HAP-1 (cell line): ENCODE measurements around the gene MTHFD1L.

Experiments used
- DNase-seq, 2 experiments: peaks; one replicate each; pipeline ENCODE4 v3.0.0-alpha.2; 2016 to 2020; ENCODE audit warnings: low spot score in 2 of 2
- H3K27me3 ChIP-seq: fragments of 250-450 bp; sonication (Bioruptor Pico); 2 replicates; pipeline ENCODE4 v1.5.1; 2020; ENCODE audit warnings: low read depth, mild to moderate bottlenecking, moderate library complexity
- H3K36me3 ChIP-seq: fragments of 250-450 bp; sonication (Bioruptor Pico); replicated peaks from 2 replicates; pipeline ENCODE4 v1.5.1; 2020; ENCODE audit warnings: mild to moderate bottlenecking
- H3K4me1 ChIP-seq: fragments of 250-450 bp; sonication (Bioruptor Pico); 2 replicates; pipeline ENCODE4 v1.5.1; 2020; ENCODE audit warnings: mild to moderate bottlenecking
- H3K4me3 ChIP-seq: fragments of 250-450 bp; sonication (Bioruptor Pico); 2 replicates; pipeline ENCODE4 v1.5.1; 2020; ENCODE audit warnings: mild to moderate bottlenecking, moderate library complexity
- H3K9me3 ChIP-seq: fragments of 250-450 bp; sonication (Bioruptor Pico); 2 replicates; pipeline ENCODE4 v1.5.1; 2020; ENCODE audit warnings: mild to moderate bottlenecking, moderate library complexity
- in situ Hi-C: fragments of 300-500 bp; cut with MboI; formaldehyde crosslinking; loops from 3 replicates; pipeline ENCODE4 v1.14.3; 2020; ENCODE audit warnings: low sequenced_read_pairs, inconsistent platforms, mixed read lengths

The MTHFD1L gene

DNA sequence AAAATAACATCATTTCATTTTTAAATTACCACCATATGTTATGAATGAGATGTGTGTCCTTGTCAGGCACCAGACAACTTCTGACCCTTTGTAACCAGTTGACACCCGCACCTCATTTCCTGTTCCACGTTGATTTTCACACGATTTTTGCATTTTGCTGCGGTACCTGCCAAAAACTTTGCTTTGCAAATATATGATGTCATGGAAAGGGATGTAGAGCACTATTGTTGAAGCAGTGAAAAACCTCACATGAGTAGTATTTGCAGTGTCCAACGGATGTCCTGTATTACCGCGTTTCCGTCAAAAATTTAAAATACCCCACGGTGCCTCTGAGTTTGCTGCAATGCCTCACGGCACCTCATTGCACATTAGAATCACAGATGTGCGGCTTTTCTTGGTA lies 115.6 kb downstream of the MTHFD1L start:
- in situ Hi-C loops, result no loop called here
- DNase-seq, result no peak
- no peaks in the 10 kb centered on the region for H3K27me3 ChIP-seq
- no peaks in the 10 kb centered on the region for H3K9me3 ChIP-seq
- H3K4me3 ChIP-seq, result no peak overlapping the region
- H3K4me1 ChIP-seq, result no peaks in the 10 kb centered on the region
- H3K36me3 ChIP-seq, result peaks cover 11% of the 10 kb centered on the region

DNA sequence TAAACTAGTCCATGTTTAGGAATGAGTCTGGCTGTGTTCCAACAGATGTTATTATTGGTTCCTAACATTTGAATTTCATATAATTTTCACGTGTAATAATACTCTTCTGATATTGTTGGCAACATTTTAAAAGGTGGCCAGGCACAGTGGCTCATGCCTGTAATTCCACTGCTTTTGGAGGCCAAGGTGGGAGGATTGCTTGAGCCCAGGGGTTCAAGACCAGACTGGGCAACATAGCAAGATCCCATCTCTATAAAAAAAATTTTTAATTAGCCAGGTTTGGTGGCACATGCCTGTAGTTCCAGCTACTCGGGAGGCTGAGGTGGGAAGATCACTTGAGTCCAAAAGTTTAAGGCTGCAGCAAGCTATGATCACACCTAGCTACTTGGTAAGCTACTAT lies 116.2 kb downstream of the MTHFD1L start:
- H3K4me3 ChIP-seq, result no peak overlapping the region
- H3K36me3 ChIP-seq, result peaks cover 8% of the 10 kb centered on the region
- in situ Hi-C loops, result no loop called here
- DNase-seq, result no peak
- H3K27me3 ChIP-seq, result no peaks in the 10 kb centered on the region
- no peaks in the 10 kb centered on the region for H3K9me3 ChIP-seq
- H3K4me1 ChIP-seq, result no peaks in the 10 kb centered on the region

DNA sequence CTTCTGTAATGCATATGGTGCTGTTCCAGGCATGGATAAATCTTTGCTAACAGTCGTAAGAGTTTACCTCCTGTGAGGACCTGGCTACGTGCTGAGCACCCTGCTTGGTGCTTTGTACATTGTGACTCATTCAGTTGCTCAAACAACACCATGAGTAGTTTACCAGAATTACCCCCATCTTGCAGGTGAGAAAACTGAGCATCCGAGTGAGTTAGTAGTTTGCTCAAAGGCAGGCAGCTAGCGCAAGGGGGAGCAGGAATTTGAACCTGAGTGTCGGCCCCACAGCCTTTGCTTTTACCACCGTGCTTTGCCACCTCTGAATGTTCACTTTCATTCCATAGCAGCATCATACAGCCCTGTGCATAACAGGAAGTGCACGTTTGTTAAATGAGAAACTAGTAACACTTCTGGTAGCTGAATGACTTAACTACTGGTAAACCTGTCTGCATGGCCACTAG lies 121.9 kb downstream of the MTHFD1L start:
- Histone ChIP-seq H3K4me3 (no peak overlapping the region), H3K27me3 (no peaks in the 10 kb centered on the region), H3K4me1 (no peaks in the 10 kb centered on the region), H3K9me3 (no peaks in the 10 kb centered on the region), H3K36me3 (peaks cover 10% of the 10 kb centered on the region)
- in situ Hi-C loops, result no loop called here
- no peak for DNase-seq

DNA sequence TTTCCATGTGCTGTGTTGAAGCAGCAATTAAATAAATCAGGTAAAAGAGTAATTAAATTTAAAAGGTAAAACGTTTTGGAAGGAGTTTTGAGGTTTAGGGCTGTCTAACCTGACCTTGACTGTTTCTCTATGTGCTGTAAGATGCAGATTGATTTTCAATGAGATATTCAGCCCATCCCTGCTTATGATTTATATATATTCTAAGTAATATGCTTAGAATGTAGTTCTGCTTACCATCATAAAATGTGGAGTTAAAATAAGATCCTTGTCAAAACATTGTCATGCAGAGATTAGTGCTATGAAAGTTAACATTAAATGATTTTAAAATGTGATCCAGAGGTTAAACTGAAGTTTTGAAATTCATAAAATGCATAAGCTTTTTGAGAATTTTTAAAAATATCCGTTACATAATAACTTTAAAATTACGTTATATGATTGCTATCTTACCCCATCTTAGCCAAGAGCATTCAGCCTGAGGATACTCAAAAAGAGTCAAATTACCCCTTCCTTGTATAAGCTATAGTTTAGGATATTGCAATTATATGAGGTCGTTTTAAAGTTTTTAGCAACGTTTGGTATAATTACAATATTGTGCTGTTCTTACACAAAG lies 122.5 kb downstream of the MTHFD1L start:
- H3K4me3 ChIP-seq, result no peak overlapping the region
- H3K9me3 ChIP-seq, result no peaks in the 10 kb centered on the region
- H3K27me3 ChIP-seq, result no peaks in the 10 kb centered on the region
- in situ Hi-C loops, result no loop called here
- H3K36me3 ChIP-seq, result peaks cover 10% of the 10 kb centered on the region
- H3K4me1 ChIP-seq, result no peaks in the 10 kb centered on the region
- DNase-seq, result no peak

DNA sequence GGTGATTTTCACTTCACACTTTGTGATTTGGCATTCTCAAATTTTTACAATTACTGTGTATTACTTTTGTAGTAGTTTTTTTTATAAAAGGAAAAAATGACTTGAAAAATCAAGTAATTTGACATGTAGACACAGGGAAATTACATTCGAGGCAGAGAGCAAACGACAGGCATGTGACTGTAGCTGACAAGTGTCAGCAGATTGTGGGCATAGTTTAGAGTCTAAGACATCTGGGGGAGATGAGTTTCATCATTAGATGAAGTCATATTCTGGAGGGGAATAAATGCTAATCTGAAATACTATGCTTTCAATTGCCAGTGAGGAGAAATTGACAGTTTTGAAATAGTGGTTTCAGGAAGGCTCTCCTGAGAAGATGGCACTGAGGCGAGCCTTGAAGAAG lies 126.0 kb downstream of the MTHFD1L start:
- H3K9me3 ChIP-seq, result no peaks in the 10 kb centered on the region
- H3K27me3 ChIP-seq, result no peaks in the 10 kb centered on the region
- no peak overlapping the region for H3K4me3 ChIP-seq
- in situ Hi-C loops, result no loop called here
- H3K36me3 ChIP-seq, result peaks cover 9% of the 10 kb centered on the region; the same call in 1 of the 2 replicates
- H3K4me1 ChIP-seq, result no peaks in the 10 kb centered on the region
- no peak for DNase-seq

DNA sequence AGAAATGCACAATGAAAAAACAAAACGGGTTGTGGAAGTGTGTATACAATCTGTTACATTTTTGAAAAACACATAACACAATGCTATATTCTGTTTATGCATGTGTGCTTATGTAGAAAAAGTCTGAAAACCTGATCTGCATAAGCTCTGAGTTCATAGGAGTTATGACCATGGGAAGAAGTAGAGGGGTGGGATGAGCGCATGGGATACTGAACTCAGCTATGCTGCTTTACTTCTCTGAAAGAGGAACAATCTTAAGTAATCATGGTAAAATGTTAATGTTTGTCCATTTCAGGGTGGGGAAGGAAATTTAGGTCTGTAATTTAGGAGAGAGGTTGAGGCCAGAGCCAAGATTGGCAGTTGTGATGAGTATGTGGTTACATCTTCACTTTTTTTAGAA lies 126.8 kb downstream of the MTHFD1L start:
- no peaks in the 10 kb centered on the region for H3K9me3 ChIP-seq
- no peaks in the 10 kb centered on the region for H3K4me1 ChIP-seq
- in situ Hi-C loops, result no loop called here
- no peak overlapping the region for H3K4me3 ChIP-seq
- peaks cover 9% of the 10 kb centered on the region; the same call in 1 of the 2 replicates for H3K36me3 ChIP-seq
- no peak for DNase-seq
- no peaks in the 10 kb centered on the region for H3K27me3 ChIP-seq

DNA sequence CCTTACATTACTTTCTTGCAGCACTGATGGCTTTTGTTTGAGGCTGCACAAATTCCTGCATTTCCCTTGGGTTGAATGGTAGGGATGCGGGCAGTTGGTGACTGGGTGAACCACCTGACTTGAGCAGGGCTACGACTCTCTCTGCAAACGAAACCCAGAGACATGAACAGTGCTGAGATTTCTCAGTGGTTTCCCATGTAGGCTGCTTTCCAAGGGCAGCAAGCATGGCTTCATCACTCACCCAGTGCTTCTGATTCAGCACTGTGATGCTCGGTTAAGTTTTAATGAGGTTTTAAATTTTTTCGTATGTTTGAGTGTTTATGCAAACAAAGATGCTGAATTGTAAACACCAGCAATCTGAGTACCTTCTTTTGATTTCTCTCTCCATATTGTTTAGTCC lies 127.2 kb downstream of the MTHFD1L start:
- no peaks in the 10 kb centered on the region for H3K4me1 ChIP-seq
- H3K27me3 ChIP-seq, result no peaks in the 10 kb centered on the region
- in situ Hi-C loops, result no loop called here
- DNase-seq, result no peak
- peaks cover 9% of the 10 kb centered on the region; the same call in 1 of the 2 replicates for H3K36me3 ChIP-seq
- no peak overlapping the region for H3K4me3 ChIP-seq
- no peaks in the 10 kb centered on the region for H3K9me3 ChIP-seq

- no peaks in the 10 kb centered on the region for H3K27me3 ChIP-seq
- no peak overlapping the region for H3K4me3 ChIP-seq
- no peaks in the 10 kb centered on the region for H3K9me3 ChIP-seq
- no peak for DNase-seq
- no peaks in the 10 kb centered on the region for H3K4me1 ChIP-seq
- in situ Hi-C loops, result no loop called here
- H3K36me3 ChIP-seq, result peaks cover 9% of the 10 kb centered on the region; the same call in 1 of the 2 replicates
Measured at GRCh38 chr6:150993253-150993652, 127.8 kb downstream of the MTHFD1L start.

DNA sequence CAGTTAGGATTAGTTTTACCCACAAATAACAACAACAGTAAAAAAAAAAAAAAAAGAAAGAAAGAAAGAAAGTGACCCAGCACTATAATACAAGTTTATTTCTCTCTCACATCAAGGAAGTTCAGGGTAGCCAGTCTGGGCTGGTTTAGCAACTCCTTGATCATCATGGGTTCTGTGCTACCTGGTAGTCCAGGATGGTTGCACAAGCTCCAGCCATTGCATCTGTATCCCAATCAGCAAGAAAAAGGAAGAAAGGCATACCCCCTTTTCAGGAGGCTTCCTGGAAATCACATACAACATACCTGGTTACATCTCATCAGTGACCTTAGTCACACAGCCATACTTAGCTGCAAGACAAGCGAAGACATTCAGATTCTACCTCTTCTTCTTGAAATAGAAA lies 128.5 kb downstream of the MTHFD1L start:
- Histone ChIP-seq H3K9me3 (no peaks in the 10 kb centered on the region), H3K4me3 (no peak overlapping the region), H3K36me3 (peaks cover 9% of the 10 kb centered on the region; the same call in 1 of the 2 replicates), H3K4me1 (no peaks in the 10 kb centered on the region), H3K27me3 (no peaks in the 10 kb centered on the region)
- DNase-seq, result no peak
- in situ Hi-C loops, result no loop called here

GRCh38 chr6:150996968-150997367 lies 131.5 kb downstream of the MTHFD1L start:
- Histone ChIP-seq H3K36me3 (peaks cover 7% of the 10 kb centered on the region; the same call in 1 of the 2 replicates), H3K27me3 (no peaks in the 10 kb centered on the region), H3K4me1 (no peaks in the 10 kb centered on the region), H3K4me3 (no peak overlapping the region), H3K9me3 (no peaks in the 10 kb centered on the region)
- DNase-seq, result no peak
- in situ Hi-C loops, result no loop called here

- no peaks in the 10 kb centered on the region for H3K9me3 ChIP-seq
- H3K4me1 ChIP-seq, result peaks cover 11% of the 10 kb centered on the region
- H3K27me3 ChIP-seq, result no peaks in the 10 kb centered on the region
- no peak overlapping the region for H3K4me3 ChIP-seq
- in situ Hi-C loops, result no loop called here
- peaks cover 6% of the 10 kb centered on the region; the same call in 1 of the 2 replicates for H3K36me3 ChIP-seq
- DNase-seq, result no peak
Measured at GRCh38 chr6:150999107-150999506, 133.6 kb downstream of the MTHFD1L start.

GRCh38 chr6:150999576-150999975 lies 134.1 kb downstream of the MTHFD1L start:
- H3K4me3 ChIP-seq, result no peak overlapping the region
- H3K4me1 ChIP-seq, result peaks cover 15% of the 10 kb centered on the region
- no peaks in the 10 kb centered on the region for H3K27me3 ChIP-seq
- in situ Hi-C loops, result no loop called here
- H3K36me3 ChIP-seq, result peaks cover 1% of the 10 kb centered on the region; the same call in 1 of the 2 replicates
- no peak for DNase-seq
- H3K9me3 ChIP-seq, result no peaks in the 10 kb centered on the region

- no peak for DNase-seq
- H3K36me3 ChIP-seq, result no peaks in the 10 kb centered on the region
- peaks cover 21% of the 10 kb centered on the region for H3K4me1 ChIP-seq
- H3K9me3 ChIP-seq, result no peaks in the 10 kb centered on the region
- H3K4me3 ChIP-seq, result no peak overlapping the region
- in situ Hi-C loops, result no loop called here
- no peaks in the 10 kb centered on the region for H3K27me3 ChIP-seq
Measured at GRCh38 chr6:151001387-151002056, 136.0 kb downstream of the MTHFD1L start.

GRCh38 chr6:151002057-151002450 lies 136.6 kb downstream of the MTHFD1L start:
- no peak for DNase-seq
- no peaks in the 10 kb centered on the region for H3K9me3 ChIP-seq
- in situ Hi-C loops, result no loop called here
- H3K27me3 ChIP-seq, result no peaks in the 10 kb centered on the region
- H3K4me1 ChIP-seq, result peaks cover 21% of the 10 kb centered on the region
- H3K4me3 ChIP-seq, result no peak overlapping the region
- no peaks in the 10 kb centered on the region for H3K36me3 ChIP-seq
